GM12872 (cell line): ENCODE data around the gene KRT71.

Experiments
- TF ChIP-seq, protein P1 (sequence below): IDR thresholded peaks from 3 replicates; pipeline ENCODE4 v1.5.1; 2011; ENCODE audit warnings: low read depth, mild to moderate bottlenecking, low read length, moderate library complexity; ENCODE audit not compliant: insufficient read depth

The KRT71 gene

DNA sequence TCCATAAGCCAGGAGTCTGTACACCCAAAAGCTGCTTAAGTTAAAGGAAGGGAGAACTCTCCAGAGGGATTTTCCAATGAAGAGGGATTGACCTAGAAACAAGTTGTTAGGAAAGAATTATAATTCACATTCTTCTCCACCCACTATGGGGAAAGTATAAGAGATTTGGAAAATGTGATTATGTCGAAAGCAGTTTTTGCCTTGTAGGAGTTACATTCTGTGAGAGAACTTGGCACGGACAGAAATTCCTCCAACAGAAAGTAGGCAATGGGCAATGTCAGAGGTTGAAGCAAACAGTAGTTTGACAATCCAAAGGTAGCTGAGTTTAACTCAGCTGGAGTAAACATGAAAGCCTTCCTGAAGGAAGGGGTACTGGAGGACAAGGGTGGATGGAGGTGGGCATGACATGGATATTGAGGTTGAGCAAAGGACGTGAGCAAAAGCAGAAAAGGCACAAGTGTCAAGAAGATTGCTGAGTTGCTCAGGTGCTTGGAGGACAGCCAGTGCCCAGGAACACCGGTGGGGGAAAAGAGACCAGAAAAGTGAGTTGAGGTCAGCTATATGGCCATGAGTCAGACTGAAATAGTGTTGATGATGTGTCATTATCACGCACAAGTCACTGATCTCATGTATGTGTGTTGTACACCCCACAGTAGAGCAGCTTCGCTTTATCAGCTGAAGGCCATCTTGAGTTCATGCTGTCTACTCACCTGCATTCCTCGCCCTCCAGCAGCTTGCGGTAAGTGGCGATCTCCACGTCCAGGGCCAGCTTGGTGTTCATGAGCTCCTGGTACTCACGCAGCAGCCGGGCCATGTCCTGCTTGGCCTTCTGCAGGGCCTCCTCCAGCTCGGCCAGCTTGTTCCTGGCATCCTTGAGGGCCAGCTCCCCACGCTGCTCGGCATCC lies 36.8 kb downstream of the KRT71 start:
- TF ChIP-seq, protein P1, sequence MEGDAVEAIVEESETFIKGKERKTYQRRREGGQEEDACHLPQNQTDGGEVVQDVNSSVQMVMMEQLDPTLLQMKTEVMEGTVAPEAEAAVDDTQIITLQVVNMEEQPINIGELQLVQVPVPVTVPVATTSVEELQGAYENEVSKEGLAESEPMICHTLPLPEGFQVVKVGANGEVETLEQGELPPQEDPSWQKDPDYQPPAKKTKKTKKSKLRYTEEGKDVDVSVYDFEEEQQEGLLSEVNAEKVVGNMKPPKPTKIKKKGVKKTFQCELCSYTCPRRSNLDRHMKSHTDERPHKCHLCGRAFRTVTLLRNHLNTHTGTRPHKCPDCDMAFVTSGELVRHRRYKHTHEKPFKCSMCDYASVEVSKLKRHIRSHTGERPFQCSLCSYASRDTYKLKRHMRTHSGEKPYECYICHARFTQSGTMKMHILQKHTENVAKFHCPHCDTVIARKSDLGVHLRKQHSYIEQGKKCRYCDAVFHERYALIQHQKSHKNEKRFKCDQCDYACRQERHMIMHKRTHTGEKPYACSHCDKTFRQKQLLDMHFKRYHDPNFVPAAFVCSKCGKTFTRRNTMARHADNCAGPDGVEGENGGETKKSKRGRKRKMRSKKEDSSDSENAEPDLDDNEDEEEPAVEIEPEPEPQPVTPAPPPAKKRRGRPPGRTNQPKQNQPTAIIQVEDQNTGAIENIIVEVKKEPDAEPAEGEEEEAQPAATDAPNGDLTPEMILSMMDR: no peak

DNA sequence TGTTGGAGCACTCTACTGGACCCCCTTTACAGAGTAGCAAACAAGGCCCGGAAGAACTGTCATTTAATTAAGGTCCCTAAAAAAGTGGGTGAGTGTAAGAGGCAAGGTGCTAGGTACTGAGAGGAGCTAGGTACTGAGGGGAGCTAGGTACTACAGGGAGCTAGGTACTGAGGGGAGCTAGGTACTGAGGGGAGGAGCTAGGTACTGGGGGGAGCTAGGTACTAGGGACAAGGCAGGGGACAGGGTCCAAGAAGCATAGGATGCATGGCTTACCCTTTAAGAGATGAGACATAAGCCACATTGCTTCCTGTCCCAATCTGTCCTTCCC lies 37.7 kb downstream of the KRT71 start:
- TF ChIP-seq, protein P1: no peak

DNA sequence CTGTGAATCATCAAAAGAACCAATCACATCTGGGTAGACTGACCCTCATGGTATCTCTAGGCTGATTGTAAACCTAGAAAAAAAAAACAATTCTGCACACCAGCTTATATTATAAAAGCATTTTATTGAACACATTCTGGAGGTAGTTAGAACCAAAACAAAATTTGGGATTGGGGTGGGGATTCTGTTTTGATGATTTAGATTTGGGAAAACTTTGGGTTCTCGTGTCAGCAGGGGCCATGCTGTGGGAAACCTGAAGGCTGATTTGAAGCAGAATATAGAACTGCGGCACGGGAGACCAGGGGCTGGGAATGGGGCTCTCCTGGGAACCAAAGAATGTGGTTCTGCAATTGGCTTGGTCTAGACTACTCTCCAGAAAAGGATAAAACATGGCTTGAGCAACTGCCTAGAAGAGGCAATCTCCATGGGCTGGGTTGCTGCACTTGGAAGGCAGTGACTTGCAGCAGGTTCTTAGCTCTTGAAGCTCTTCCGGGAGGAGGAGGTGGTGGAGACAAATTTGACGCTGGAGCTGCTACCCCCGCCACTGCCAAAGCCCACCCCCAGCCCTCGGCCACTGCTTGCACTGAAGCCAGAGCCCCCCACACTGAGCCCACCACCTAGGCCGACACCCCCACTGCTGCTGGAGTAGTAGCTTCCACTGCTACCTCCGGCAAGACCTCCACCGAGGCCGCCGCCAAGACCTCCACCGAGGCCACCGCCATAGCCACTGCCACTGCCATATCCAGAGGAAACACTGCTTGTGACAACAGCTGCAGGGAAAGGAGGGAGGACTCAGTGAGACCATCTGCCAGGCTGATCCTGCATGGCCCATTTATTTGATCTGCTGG lies 38.2 kb downstream of the KRT71 start:
- TF ChIP-seq, protein P1: no peak

DNA sequence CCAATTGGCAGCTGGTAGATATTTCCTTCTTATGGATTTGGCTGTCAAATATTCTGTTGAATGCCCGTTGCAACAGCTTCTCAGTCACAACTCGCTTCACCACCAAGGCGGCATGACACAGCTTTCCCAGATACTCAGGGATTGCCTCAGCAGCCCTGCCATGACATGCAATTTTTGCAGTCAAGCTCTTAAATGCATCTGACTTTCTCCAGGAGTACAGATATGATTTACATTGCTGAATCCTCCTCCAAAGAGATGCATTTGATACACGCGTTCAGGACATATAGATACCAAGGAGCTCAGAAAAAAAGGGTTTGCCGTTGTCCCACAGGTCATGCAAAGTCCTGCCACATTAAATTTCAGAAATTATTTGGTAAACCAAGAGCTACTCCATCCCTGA lies 39.2 kb downstream of the KRT71 start:
- TF ChIP-seq, protein P1: no peak

DNA sequence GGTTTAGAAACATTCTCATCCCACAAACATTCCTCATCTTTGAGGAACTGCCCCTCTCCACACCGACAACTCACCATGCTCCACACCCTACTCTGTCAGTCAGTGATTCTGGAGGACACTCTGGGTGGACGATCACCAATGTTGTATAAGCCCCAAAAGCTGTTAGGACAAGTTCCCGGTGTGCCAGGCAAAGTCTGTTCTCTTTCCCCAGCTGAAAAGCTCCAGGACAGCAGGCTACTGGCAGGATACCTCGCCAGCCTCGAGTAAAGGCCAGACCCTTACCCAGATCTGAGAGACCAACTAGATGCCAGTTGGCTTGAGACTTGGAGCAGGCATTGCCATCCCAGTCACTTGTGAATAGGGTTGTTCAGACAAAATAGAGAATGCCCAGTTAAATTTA lies 44.7 kb downstream of the KRT71 start:
- TF ChIP-seq, protein P1: no peak

DNA sequence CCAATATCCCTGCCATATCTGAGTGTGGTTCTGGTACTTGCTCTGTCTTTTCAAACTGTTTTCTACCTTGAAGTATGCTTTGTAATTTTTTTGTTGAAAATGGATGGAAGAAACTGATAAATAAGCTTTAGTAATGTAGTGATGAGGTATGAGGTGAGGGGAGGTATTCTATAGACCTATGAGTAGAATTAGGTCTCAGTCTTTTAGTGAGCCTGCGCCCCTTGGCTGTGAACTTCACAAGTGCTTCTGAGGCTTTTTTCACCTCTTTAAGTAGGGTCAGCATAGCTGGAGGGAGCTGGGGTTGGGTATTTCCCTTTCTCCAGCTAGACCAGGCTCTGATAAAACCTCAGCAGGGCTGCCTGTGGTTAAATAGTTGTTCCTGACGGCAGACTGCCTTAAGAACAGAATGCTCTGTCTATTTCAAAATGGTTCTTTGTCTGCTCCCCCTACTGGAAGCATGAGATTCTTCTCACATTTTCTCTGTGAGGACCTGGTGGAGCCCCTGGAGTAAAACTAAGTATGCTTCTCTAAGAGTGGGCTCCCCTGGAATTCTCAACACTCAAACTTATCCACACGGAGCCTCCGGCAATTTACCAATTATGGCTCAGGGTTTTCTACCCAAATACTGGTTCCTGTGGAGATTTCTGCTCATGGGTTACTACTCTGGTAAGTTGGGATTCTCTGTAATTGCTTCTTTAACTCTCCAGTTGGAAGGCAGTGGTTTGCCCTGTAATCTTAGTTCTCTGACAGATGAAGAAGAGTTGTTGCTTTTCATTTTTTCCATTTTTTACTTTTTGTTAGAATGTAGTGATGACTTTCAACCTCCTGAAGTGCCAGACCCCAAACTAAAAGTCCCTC lies 45.9 kb downstream of the KRT71 start:
- TF ChIP-seq, protein P1: peak; percentile 56; the same call in 2 of the 3 replicates
